HepG2 (cell line): Measurements from ENCODE around the gene PALM. TPM values are rescaled to one million over a fixed set of nuclear protein-coding genes. Genes with fewer than 3 reads are reported as not detected.

ENCODE experiments used
- ARID5B ChIP-seq: IDR thresholded peaks from 2 replicates; pipeline ENCODE4 v1.4.0; 2020; ENCODE audit warnings: mild to moderate bottlenecking, missing genetic modification reagents
- ATF4 ChIP-seq, 2 experiments: fragments of 450-650 bp in 1 of 2; sonication (generic) in 1 of 2; formaldehyde crosslinking; IDR thresholded peaks; 2 replicates each; pipeline versions ENCODE4 v1.5.0 to v1.8.0; 2020 to 2022; ENCODE audit warnings: mild to moderate bottlenecking in 1 of 2, missing genetic modification reagents in 1 of 2
- CEBPZ ChIP-seq: IDR thresholded peaks from 2 replicates; pipeline ENCODE4 v1.6.1; 2012; ENCODE audit warnings: low read length, improper control_type of control experiment
- DNMT3B ChIP-seq: conservative IDR thresholded peaks from 2 replicates; pipeline ENCODE4 v1.6.1; 2016; ENCODE audit warnings: missing biosample characterization, control low read depth
- ELF3 ChIP-seq: IDR thresholded peaks from 2 replicates; pipeline ENCODE4 v1.6.1; 2016; ENCODE audit warnings: missing genetic modification reagents, missing compliant biosample characterization
- HDAC1 ChIP-seq: sonication (generic); formaldehyde crosslinking; IDR thresholded peaks from 2 replicates; pipeline ENCODE4 v1.5.1; 2020; ENCODE audit warnings: mild to moderate bottlenecking, missing genetic modification reagents
- KDM2A ChIP-seq: sonication (generic); formaldehyde crosslinking; IDR thresholded peaks from 2 replicates; pipeline ENCODE4 v1.4.0; 2020; ENCODE audit warnings: low read depth, missing genetic modification reagents, borderline replicate concordance
- MBD4 ChIP-seq: IDR thresholded peaks from 2 replicates; pipeline ENCODE4 v1.6.1; 2012; ENCODE audit warnings: low read length, inconsistent platforms, borderline replicate concordance
- MTF2 ChIP-seq: sonication (generic); formaldehyde crosslinking; IDR thresholded peaks from 2 replicates; pipeline ENCODE4 v1.5.0; 2020; ENCODE audit warnings: missing genetic modification reagents, borderline replicate concordance
- MYNN ChIP-seq: sonication (generic); formaldehyde crosslinking; IDR thresholded peaks from 2 replicates; pipeline ENCODE4 v1.4.0; 2020; ENCODE audit warnings: mild to moderate bottlenecking, low read depth, missing genetic modification reagents
- NBN ChIP-seq: fragments of 450-650 bp; conservative IDR thresholded peaks from 2 replicates; pipeline ENCODE4 v1.6.1; 2017
- PHF5A ChIP-seq: IDR thresholded peaks from one replicate; pipeline ENCODE4 v1.6.1; 2018; ENCODE audit warnings: low read depth, missing genetic modification reagents; ENCODE audit not compliant: unreplicated experiment
- SAP130 ChIP-seq: IDR thresholded peaks from 2 replicates; pipeline ENCODE4 v1.6.1; 2016; ENCODE audit warnings: low read depth
- SMYD3 ChIP-seq: sonication (generic); formaldehyde crosslinking; IDR thresholded peaks from 2 replicates; pipeline ENCODE4 v1.8.1; 2023; ENCODE audit warnings: mild to moderate bottlenecking, missing genetic modification reagents
- TFDP2 ChIP-seq: sonication (generic); formaldehyde crosslinking; IDR thresholded peaks from 2 replicates; pipeline ENCODE4 v1.4.0; 2020; ENCODE audit warnings: missing genetic modification reagents
- TP53 ChIP-seq: sonication (generic); formaldehyde crosslinking; conservative IDR thresholded peaks from 2 replicates; pipeline ENCODE4 v1.4.0; 2020; ENCODE audit warnings: missing genetic modification reagents
- XBP1 ChIP-seq: sonication (generic); formaldehyde crosslinking; IDR thresholded peaks from 2 replicates; pipeline ENCODE4 v1.5.0; 2020; ENCODE audit warnings: missing genetic modification reagents
- ZBTB38 ChIP-seq: sonication (generic); formaldehyde crosslinking; IDR thresholded peaks from 2 replicates; pipeline ENCODE4 v1.5.1; 2020; ENCODE audit warnings: mild to moderate bottlenecking, missing genetic modification reagents
- ZBTB8A ChIP-seq: sonication (generic); formaldehyde crosslinking; IDR thresholded peaks from 2 replicates; pipeline ENCODE4 v1.4.0; 2020; ENCODE audit warnings: mild to moderate bottlenecking, low read depth, missing genetic modification reagents, borderline replicate concordance
- ZMAT3 ChIP-seq: sonication (generic); formaldehyde crosslinking; conservative IDR thresholded peaks from 2 replicates; pipeline ENCODE4 v1.7.0; 2021; ENCODE audit warnings: missing genetic modification reagents
- ZMYM2 ChIP-seq: sonication (generic); formaldehyde crosslinking; IDR thresholded peaks from 2 replicates; pipeline ENCODE4 v1.8.0; 2022; ENCODE audit warnings: mild to moderate bottlenecking, missing genetic modification reagents
- ZNF292 ChIP-seq: sonication (generic); formaldehyde crosslinking; IDR thresholded peaks from 2 replicates; pipeline ENCODE4 v1.8.1; 2022; ENCODE audit warnings: mild to moderate bottlenecking, low read depth, missing genetic modification reagents, borderline replicate concordance
- ZNF7 ChIP-seq: IDR thresholded peaks from 2 replicates; pipeline ENCODE4 v1.6.1; 2016; ENCODE audit warnings: missing biosample characterization, missing genetic modification reagents
- polyA plus RNA-seq, 8 experiments: library from polyadenylated mRNA; depleted of rRNA in 3 of 8; stranded (reverse) in 7 of 8; unstranded in 1 of 8; fragments of >200 nt; fragmentation: Illumina TruSeq in 4 of 8; extraction: Trizol in 4 of 8; gene quantifications; 2 replicates each; pipeline versions ENCODE4 v1.2.1 to v1.2.3, GENCODE V29; 2011 to 2016; ENCODE audit warnings: low read depth in 4 of 8, missing spikeins in 1 of 8, mixed read lengths in 1 of 8; ENCODE audit not compliant: insufficient read depth in 1 of 8
- total RNA-seq, 5 experiments: library from RNA; depleted of rRNA; stranded (reverse); fragments of >200 nt; fragmentation: Illumina TruSeq; extraction: Trizol; gene quantifications; 2 replicates each; pipeline ENCODE4 v1.2.3, GENCODE V29; 2016; ENCODE audit warnings: low read depth in 1 of 5

Gene PALM
- total and polyA plus RNA-seq, 2 of the 13 experiments (the other 11 are each of a cell fraction or from before 2014, with no cell fraction given), result 4.0 to 9.7 TPM

- TF ChIP-seq ZMAT3 (CRISPR knock-in tag) (no peak), NBN (no peak), PHF5A (no peak), CEBPZ (no peak), KDM2A (CRISPR knock-in tag) (no peak), ELF3 (CRISPR knock-in tag) (no peak), TFDP2 (CRISPR knock-in tag) (no peak), MBD4 (no peak), HDAC1 (CRISPR knock-in tag) (no peak; the same call in 1 of the 2 replicates), MYNN (no peak), ZBTB38 (CRISPR knock-in tag) (peak; percentile 96), ZNF7 (CRISPR knock-in tag) (no peak), ZMYM2 (no peak), SAP130 (CRISPR knock-in tag) (peak; percentile 56; the same call in 1 of the 2 replicates), TP53 (no peak), ARID5B (CRISPR knock-in tag) (no peak), MTF2 (CRISPR knock-in tag) (no peak), ZBTB8A (no peak), ATF4 (CRISPR knock-in tag; IDR thresholded peaks at IDR 0.05) (no peak), SMYD3 (CRISPR knock-in tag) (no peak), ZNF292 (peak; percentile 89), DNMT3B (CRISPR knock-in tag) (no peak), XBP1 (CRISPR knock-in tag) (no peak)
These were observed 45.0 kb upstream of the PALM start (continued) for GRCh38 chr19:663682-664117.
